ENCODE data around the gene MYMK.
"Not testable (repeated sequence)": the region's sequence is repeated elsewhere in the genome, so short reads cannot be mapped to it uniquely, and the experiment has no call there.

Gene MYMK, protein sequence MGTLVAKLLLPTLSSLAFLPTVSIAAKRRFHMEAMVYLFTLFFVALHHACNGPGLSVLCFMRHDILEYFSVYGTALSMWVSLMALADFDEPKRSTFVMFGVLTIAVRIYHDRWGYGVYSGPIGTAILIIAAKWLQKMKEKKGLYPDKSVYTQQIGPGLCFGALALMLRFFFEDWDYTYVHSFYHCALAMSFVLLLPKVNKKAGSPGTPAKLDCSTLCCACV
- total RNA-seq: 0 to 1.4 (median 0) reads per million in 17 experiments

DNA sequence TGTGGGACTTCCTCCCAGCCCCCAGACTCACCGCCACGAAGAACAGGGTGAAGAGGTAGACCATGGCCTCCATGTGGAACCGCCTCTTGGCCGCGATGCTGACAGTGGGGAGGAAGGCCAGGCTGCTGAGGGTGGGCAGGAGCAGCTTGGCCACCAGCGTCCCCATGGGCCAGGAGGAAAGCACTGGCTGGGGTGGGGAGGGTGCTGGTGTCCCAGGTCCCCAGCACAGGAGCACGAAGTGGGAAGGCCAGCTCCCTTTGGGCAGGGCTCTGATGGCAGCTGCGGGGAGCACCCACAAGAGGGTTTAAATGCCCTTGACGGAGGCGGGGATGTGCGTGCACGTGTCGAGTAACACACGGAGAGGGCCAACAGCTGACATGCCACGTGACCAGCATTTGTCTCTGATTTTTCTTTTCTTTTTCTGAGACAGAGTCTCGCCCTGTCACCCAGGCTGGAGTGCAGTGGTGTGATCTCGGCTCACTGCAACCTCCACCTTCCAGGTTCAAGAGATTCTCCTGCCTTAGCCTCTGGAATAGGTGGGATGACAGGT is at the start of gene MYMK:
MYMK (minus strand) TSS at position 281 of the 550 bp plus-strand sequence; CDS start at position 166, 115 bp downstream.
- DNase-seq: no peak

DNA sequence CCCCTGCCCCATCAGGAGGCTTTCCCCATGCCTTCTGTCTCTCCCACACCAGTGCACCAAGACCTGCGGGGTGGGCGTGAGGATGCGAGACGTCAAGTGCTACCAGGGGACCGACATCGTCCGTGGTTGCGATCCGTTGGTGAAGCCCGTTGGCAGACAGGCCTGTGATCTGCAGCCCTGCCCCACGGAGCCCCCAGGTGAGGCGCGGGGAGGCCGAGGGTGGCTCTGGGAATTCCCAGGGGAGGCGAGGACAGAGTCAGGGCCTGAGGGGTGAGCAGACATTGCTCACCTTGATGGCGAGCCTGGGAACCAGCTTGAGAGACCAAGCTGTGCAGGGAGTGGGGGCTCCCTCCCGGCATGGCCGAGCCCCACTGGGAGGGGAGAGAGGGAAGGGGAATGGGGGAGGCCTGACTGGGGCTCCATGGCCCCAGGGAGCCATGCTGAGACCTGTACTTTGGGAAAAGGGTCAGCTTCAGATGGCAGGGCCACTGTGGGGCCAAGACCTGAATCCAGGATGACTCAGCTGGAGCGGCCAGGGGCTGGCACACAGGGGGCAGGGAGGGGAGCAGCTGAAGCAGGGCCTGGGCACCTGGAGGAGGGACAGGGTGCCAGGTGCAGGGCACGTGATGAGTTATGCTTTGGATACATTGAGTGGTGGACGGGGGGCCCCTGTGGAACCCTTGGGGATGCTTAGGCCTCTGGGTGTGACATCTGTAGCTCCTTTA is 49.2 kb upstream of the MYMK start:
- no peak for DNase-seq

DNA sequence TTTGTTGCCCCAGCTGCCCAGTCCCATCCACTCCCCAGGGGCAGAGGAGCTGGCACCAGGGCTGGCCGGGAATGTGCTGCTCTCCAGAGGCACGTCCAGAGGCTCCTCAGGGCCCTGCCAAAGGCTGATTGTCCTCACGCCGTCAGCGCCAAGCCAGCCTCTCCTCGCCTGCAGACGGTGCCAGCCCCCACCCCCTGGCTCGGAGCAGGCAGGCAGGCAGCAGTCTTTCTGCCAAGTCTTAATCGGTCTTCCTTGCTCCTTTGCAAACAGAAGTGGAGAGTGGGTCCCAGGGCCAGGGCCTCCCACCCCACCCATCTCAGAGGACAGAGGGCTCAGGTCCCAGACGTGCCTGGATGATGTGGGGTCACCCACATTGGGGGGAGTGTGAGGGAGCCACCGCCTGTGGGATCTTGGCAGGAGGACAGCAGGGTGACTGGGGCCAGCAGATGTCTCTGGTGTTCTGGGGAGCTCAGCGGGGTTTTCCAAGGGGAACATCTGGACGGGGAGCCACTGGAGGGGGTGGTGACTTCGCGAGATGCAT is 48.1 kb upstream of the MYMK start:
- no peak for DNase-seq

DNA sequence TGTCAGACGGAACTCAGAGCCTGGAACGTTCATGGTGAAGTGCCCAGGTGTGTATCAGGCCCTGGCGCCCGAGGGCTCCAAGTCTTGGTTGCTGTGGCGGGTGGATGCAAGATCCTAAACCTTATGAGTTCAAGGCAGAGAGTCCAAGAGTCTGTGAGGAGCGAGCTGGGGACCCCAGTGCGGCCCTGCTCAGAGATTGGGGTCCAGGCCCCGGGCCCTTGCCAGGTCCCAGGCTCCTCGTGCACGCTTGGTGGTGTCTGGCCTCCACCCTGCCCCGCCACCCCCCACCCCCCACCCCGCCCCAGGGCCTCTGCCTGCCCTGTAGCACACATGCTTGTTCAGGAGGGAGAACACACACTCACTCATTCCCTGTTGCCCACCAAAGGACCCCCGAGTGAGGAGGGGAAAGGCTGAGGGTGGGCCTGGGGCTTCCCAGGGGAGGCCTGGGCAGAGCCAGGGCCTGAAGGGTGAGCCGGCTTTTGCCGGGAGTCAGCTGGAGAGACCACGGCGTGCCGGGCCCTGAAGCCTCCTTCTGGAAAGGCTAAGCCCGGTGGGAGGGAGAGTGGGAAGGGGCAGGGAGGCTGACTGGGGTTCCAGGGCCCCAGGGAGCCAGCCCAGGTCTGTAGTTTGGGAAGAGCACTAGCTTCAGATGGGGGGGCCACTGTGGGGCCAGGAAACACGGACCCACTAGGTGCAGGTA is 47.3 kb upstream of the MYMK start:
- no peak for DNase-seq

DNA sequence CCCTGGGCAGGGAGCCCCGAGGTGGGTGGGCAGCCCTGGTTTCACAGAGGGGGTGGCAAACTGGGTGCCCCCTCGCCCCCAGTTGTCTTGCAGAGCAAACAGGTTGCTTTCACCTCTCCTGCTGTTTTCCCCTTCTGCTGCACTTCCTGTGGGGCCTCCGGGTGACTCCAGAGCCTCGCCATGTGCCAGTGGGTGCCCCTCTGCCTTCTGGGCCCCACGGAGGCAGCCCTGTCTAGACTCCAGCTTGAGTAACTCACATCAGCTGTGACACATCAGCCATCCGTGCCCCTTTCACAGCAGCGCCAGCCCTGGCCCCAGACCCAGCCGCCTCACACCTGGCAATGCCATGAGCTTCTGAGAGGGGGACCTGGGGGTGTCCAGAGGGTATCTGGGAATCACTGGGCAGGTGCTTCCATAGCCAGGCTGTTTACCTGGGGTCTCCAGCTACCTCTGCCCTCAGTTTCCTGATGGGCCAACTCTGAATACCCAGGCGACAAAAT is 46.7 kb upstream of the MYMK start:
- no peak for DNase-seq

DNA sequence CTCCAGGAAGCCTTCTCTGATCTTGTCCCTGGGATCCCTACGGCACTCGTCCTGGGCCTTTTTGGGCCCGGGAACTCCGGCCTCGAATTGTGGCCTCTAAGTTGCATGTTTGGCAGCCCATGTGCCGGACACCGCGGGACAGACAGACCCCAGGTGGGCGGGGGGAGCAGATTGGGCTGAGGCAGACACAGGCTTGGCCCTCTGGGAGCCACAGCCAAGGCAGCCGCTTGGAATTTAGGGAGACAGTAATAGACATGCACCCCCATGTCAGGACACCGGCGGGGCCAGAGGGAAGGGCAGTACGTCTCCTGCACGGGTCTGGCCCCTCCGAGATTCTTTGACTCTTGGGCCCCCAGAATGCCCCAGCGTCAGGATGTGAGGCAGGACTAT is 45.9 kb upstream of the MYMK start:
- no peak for DNase-seq

DNA sequence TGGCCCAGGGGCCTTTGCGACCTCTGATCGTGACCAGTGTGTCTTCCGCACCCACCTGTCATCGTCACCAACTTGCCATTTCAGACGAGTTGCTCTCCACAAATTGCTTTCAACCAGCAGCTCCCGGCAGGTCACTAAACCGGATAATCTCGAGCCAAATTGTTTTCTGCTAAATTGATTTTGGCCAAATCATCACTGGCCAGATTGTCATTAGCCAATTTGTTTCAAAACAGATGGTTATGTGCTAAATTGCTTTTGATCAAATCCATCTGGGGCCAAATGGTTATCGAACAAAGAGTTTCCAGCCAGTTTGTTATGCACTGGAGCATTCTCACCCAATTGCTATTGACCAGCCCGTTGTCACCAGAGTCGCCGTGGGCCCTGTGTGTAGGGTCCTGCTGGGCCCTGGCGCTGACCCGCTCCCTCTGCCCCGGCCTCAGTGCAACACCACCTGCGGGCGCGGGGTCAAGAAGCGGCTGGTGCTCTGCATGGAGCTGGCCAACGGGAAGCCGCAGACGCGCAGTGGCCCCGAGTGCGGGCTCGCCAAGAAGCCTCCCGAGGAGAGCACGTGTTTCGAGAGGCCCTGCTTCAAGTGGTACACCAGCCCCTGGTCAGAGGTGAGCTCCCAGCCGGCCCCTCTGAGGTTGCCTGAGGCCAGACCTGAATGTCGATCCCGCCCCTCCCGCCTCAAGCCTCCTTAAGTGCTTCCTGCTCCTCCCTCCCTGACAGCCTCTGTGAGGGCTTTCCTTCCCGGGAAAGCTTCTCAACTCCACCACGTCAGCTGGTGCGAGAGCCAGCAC is 45.3 kb upstream of the MYMK start:
- DNase-seq: no peak

DNA sequence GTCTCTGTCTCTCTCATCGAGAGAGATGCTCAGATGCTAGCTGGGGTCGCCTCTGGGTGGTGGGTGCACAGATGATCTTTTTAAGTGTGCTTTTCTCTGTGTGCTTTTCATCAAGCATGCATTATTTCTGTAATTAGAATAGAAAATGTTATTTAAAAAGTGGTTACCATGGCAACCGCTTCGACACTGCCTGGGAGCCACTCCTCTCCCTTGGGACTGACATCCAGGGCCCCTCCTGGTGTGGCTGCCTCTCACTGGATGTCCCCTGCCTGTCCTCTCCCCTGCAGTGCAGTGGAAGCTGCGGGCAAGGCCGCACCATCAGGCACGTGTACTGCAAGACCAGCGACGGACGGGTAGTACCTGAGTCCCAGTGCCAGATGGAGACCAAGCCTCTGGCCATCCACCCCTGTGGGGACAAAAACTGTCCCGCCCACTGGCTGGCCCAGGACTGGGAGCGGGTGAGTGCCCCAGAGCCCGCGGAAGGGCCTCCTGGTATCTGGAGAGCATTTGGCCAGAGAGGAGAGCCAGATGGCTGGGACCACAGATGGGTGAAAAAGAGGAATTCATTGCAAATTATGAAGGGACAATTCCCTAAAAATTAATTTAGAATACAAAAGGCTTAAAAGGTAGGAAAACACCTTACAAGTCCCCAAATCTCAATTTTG is 44.5 kb upstream of the MYMK start:
- no peak for DNase-seq

DNA sequence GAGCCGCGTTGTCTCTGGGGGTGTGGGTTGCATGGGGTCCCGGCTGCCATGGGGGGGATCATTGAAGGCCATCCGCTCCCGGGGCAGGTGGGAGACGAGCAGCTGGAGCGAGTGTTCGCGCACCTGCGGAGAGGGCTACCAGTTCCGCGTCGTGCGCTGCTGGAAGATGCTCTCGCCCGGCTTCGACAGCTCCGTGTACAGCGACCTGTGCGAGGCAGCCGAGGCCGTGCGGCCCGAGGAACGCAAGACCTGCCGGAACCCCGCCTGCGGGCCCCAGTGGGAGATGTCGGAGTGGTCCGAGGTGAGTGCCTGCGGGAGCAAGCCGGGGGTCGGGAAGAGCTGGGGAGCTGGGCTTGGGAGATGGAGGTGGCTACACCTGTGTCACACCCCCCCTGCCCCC is 43.4 kb upstream of the MYMK start:
- no peak for DNase-seq

DNA sequence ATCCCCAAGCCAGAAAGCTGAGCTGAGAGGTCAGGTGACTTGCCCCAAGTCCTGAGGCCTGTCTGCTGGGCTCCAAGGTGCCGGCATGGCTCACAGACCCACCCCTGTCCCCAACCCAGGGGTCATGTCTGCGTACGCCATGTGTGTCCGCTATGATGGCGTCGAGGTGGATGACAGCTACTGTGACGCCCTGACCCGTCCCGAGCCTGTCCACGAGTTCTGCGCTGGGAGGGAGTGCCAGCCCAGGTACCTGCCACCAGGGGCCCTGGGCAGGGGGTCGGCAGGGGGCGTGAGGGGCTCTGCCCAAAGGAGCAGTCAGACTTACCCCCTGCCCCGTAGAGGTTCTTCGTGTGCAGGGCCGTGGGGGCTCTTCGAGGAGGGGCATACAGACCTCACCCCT is 42.1 kb upstream of the MYMK start:
- no peak for DNase-seq

DNA sequence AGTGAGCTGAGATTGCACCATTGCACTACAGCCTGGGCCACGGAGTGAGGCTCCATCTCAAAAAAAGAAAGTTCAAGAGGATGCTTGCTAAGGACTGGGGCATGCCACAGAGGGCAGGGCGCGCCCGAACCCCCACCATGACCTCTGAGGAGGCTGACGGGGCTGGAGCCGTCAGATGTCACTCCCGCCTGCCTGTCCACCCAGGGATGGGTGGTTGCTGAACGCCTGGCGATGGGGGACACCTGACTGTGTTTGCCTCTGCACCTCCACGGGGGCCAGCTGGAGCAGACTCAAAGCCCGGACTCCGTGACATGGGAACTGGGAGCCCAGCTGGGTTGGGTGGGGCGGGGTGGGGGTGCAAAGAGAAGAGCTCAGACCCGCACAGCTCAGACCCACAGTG is 41.6 kb upstream of the MYMK start:
- DNase-seq: no peak

DNA sequence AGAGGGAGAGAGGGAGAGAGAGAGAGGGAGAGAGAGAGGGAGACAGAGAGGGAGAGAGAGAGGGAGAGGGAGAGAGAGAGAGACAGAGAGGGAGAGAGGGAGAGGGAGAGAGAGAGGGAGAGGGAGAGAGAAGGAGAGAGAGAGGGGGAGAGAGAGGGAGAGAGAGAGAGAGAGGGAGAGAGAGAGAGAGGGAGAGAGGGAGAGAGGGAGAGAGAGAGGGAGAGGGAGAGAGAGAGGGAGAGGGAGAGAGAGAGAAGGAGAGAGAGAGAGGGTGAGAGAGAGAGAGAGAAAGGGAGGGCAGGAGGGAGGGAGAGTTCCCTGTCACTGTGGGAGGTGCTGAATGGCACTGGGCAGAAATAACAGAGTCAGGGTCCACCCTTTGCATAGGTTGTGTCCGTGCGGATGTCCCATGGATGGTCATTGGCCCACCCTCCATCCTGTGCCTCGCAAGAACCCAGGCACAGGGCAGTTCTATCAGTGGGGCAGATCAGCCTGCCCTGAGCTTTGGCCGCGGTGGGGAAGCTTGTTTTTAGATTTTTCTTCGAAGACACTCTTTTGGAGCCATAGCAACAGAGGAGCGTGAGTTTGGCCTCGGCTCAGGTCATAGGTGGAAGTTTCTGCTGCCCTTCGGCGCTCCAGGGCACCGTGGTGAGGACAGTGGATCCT is 39.8 kb upstream of the MYMK start:
- DNase-seq: no peak

DNA sequence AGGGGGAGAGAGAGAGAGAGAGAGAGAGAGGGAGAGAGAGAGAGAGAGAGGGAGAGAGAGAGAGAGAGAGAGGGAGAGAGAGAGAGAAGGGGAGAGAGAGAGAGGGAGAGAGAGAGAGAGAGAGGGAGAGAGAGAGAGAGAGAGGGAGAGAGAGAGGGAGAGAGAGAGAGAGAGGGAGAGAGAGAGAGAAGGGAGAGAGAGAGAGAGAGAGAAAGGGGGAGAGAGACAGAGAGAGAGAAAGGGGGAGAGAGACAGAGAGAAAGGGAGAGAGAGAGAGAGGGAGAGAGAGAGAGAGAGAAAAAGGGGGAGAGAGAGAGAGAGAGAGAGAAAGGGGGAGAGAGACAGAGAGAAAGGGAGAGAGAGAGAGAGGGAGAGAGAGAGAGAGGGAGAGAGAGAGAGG is 39.1 kb upstream of the MYMK start:
- not testable (repeated sequence) for DNase-seq

DNA sequence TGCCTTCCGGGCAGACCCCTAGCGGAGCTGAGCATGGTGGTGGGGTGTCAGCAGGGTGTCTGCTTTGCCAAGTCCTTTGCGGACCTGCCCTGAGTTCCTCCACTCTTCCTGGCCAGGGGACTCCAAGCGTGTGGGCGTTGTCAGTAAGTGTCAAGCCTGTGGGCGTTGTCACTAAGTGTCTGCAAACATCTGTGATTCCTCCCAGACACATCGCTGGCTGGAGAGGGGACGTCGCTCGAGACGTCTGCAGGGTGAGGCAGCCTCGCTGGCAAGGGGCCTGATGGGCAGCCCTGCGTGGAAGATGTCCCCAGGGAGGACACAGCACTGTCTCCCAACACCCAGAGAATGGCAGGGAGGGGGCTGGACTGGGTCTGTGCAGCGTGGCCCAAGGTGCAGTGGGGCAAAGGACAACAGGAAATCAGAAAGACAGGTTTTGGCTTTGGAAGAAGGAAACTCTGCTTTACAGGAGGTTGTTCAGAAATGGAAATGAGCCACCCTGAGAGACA is 38.6 kb upstream of the MYMK start:
- DNase-seq: peak in 1 of 4 experiments; percentile 22

DNA sequence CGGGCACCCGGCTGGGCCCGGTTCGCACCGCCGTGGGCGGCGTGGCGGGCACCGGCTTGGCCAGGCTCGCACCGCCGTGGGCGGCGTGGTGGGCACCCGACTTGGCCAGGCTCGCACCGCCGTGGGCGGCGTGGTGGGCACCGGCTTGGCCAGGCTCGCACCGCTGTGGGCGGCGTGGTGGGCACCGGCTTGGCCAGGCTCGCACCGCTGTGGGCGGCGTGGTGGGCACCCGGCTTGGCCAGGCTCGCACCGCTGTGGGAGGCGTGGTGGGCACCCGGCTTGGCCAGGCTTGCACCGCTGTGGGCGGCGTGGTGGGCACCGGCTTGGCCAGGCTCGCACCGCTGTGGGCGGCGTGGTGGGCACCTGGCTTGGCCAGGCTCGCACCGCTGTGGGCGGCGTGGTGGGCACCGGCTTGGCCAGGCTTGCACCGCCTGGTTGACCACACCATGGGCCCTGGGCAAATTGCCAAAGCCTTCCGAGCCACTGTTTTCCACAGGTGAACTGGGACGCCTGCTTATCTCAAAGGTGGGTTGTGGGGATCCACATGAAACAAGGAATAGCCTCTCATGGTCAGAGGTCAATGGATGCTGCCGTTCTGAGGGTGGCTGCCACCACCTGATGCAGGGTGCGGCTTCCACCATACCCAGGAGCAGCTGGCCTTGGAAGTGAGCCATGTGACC is 38.0 kb upstream of the MYMK start:
- no peak for DNase-seq

DNA sequence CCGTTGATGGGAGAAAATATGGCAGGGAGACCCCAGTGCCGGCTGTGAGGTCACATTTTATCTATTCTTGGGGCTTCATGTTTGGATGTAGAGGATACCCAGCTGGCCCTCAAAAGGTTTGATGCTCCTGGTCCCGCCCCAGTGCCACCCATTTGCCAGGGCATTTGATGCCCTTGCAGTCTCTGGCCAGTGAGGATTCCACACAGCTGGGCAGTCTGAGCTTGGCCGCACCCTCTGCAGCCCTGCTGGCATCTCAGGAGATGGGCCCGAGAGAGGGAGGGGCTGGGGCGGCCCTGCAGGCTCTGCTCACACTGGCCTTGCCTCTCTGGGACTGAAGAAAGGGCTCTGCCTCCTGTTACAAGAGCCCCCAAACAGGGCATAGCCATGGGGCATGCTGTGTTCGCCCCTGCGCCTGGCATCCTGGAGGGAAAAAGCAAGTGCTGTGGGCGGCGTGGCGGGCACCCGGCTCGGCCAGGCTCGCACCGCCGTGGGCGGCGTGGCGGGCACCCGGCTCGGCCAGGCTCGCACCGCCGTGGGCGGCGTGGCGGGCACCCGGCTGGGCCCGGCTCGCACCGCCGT is 37.3 kb upstream of the MYMK start:
- DNase-seq: no peak

DNA sequence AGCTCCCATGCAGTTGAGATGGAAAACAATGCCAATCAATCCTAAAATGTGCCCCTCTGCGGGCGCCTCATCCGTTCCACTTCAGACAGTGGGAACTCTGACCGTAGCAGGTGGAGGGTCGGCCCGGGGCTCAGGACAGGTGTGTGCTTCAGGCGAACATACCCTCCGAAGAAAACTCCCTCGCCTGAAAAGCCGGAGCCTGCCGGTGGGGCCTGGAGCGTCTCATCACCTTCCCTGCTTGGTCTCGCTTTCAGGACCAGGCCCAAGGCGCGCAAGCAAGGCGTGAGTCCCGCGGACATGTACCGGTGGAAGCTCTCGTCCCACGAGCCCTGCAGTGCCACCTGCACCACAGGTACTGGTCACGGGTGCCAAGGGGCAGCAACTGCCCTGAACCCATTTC is 36.2 kb upstream of the MYMK start:
- no peak for DNase-seq

DNA sequence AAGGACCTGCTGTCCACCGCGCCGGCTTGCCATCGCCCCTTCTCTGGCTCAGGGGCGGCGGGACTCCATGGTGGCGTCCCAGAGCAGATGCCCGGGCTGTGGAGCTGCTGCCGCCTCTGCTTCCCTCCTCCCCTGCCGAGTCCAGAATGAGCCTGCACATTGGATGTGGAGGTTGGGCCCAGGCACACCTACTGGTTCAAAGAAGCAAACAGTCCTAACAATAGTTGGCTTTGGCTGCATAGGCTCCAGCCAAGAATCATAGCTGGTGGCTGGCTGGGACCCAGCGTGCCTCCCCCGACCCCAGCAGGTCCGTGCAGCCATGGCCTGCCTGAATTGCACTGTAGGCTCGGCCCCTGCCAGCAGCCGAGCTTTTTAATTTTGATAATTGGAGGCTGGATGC is 35.6 kb upstream of the MYMK start:
- no peak for DNase-seq

DNA sequence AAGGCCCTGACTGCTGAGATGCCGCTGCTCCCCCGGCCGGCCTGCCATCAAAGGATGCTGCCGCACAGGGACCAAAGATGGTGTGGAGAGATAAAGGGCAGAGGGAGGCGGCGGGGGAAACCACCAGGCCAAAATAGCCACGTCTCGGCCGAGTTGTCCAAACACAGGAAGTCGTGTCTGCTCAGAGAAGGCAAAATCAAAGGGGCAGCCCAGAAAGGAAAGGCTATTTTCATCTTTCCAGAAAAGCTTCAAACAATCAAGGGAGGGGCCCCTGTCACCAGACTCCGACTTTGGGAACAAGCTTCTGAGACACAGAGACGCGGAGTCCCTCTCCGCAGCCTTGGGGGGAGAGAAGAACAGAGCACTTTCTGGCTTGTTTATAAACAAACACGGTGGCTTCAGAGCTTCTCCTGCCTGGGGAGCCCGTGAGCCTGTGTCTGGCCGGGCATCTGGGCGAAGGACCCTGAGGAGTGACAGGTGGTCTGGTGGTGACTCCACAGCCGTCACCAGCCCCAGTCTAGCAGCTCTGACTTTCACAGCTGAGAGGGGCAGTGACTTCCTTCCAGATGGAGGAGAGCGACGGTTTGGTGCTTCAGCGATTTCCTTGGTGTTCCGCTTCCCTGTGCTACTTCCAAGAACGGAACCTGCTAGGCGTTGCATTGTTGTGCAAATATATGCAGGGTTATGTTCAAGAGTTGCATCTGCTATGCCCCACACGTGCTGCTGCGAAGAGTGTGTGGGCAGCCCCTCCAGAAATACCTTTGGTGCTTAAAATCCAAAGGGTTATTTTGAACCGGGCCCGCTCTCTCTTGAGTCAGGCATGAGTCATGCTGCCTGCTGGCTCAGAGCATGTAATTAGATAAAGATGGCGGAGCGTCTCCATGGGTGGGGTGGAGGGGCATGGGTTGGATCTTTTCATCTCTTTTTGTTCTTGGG is 33.7 kb upstream of the MYMK start:
- DNase-seq: peak; percentile 72 to 79 (median 76)
